AG04449 (cell line): ENCODE results near the gene SLC9A9.

Source experiments
- CTCF ChIA-PET: fragments of 350-600 bp; formaldehyde crosslinking; extraction: SDS; loops from one replicate; lab custom pipeline; 2021; ENCODE audit warnings: antibody characterized with exemption; lab: Yijun Ruan, JAX
- POLR2A ChIA-PET: fragments of 400-600, 350-600 bp; formaldehyde crosslinking; extraction: SDS; loops from one replicate; lab custom pipeline; 2020; ENCODE audit warnings: antibody characterized with exemption, inconsistent platforms; lab: Yijun Ruan, JAX
- DNase-seq: peaks from one replicate; pipeline ENCODE4 v3.0.0-alpha.2; 2010; ENCODE audit warnings: low read depth, low spot score
- H3K4me3 ChIP-seq: 2 replicates; pipeline ENCODE4 v1.5.1; 2011; ENCODE audit warnings: low read depth, mild to moderate bottlenecking, control low read depth, low read length
- TF ChIP-seq, protein P1 (sequence below): IDR thresholded peaks from one replicate; pipeline ENCODE4 v1.5.1; 2011; ENCODE audit warnings: mild to moderate bottlenecking, moderate library complexity, low read length, control low read depth, inconsistent platforms; ENCODE audit not compliant: insufficient read depth; ENCODE audit errors: missing control alignments

The SLC9A9 gene

DNA sequence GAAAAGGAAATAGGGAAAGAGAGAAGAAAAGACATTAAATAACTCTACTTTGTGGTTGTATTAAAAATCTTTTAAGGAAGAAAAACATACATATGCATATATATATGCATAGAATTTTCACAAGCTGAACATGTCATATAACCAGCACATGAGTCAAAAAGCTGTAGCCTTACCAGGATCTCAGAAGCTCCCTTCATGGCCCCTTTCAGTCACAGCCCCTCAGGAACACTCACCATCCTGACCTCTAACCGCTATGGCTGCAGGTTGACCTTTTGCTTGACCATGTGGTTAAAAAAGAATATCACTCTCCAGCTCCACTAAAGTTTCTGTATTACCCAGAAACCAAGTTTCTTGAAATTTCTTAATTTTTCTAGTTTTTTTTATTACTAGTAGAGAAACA is 625.3 kb downstream of the SLC9A9 start:
- TF ChIP-seq, protein P1, sequence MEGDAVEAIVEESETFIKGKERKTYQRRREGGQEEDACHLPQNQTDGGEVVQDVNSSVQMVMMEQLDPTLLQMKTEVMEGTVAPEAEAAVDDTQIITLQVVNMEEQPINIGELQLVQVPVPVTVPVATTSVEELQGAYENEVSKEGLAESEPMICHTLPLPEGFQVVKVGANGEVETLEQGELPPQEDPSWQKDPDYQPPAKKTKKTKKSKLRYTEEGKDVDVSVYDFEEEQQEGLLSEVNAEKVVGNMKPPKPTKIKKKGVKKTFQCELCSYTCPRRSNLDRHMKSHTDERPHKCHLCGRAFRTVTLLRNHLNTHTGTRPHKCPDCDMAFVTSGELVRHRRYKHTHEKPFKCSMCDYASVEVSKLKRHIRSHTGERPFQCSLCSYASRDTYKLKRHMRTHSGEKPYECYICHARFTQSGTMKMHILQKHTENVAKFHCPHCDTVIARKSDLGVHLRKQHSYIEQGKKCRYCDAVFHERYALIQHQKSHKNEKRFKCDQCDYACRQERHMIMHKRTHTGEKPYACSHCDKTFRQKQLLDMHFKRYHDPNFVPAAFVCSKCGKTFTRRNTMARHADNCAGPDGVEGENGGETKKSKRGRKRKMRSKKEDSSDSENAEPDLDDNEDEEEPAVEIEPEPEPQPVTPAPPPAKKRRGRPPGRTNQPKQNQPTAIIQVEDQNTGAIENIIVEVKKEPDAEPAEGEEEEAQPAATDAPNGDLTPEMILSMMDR, result no peak
- ChIA-PET POLR2A (no interaction called here), CTCF (no interaction called here)
- no peak overlapping the region for H3K4me3 ChIP-seq
- no peak for DNase-seq

DNA sequence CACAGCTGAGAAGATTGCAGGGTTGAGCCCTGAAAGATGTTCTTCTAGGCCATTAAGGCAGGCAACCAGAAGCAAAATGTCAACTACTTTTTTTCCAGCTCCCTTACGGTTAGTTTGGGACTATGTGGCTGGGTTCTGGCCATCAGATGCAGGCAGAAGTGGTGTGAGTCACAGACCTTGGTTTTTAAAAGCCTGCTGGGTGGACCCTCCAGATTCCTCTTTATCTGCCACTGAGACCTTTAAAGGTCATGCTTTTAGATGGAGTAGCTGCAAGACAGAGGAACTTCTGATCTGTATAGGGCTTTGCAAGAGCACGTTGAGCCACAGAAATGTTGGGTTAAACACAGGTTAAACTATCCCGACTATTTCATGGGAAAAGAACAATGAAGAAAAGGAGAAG is 625.8 kb downstream of the SLC9A9 start:
- ChIA-PET CTCF (no interaction called here), POLR2A (no interaction called here)
- H3K4me3 ChIP-seq, result no peak overlapping the region
- no peak for DNase-seq
- TF ChIP-seq, protein P1, result no peak

DNA sequence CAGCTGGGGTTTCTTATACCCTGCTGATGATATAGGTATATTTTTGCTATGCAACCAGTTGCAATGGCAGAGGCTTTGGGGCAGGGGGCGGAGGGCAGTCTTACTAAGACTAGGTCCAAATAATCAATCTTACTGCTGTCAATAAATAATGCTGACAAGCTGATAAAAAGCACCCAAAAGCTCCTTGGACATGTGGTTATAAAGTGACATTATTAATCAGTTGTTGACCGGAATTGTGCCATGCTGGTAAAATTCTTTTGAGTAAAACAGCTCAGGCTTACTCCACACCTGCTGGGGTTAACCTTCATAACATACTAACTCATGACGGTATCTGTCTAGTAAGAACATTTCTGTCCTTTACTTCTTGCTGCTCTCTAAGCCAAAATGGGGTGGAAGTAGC is 626.8 kb downstream of the SLC9A9 start:
- TF ChIP-seq, protein P1, result no peak
- CTCF ChIA-PET, result no interaction called here
- POLR2A ChIA-PET, result no interaction called here
- no peak overlapping the region for H3K4me3 ChIP-seq
- DNase-seq, result no peak

DNA sequence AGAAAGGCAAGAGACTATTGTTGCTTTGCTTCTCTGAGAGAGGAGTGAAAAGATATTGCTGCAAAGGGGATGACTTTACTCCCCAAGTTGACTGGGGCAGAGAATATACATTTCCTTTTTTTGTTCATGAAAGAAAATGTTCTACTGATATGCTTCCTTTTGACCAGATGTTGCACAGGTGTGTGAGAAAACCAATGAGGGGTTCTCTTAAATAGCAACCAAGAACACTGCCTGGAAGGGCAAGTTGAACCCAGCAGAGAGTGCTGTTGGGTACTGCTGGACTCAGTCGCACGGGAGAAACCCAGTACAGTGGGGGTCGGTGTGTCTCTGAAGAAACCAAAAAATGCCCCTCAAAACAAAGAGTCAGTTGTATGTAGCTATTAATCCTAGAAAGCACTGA is 627.5 kb downstream of the SLC9A9 start:
- TF ChIP-seq, protein P1, result no peak
- ChIA-PET POLR2A (no interaction called here), CTCF (no interaction called here)
- DNase-seq, result no peak
- no peak overlapping the region for H3K4me3 ChIP-seq

DNA sequence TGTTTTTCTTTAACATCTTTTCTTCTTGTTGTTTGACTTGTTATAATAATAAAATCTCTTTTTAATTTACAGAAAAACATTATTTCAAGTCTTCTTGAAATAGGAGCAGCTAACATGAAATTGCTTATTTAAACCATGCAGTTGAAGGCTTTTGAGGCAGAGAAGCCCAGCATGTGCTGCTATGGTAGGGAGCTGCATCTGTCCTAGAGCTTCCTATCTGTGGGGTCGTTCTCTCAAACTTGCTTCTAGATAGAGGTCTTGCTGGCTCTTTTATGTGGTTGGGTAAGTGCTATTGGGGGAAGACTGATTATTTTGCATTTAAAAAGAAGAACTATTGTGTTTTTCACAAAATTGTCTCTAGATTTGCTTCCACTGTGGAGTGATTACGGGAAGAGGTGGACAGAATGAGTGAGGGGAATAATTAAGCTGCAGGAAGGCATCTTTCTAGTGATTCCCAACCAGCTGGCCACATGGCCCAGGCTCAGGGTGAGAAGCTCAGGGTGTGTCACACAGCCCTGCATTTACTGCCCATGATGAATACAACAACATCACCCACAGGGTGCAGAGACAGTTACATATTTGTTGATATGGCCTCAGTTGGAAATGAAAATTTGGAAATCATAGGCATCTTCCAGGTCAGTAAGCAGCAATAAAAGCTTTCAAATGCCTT is 630.0 kb downstream of the SLC9A9 start:
- ChIA-PET POLR2A (no interaction called here), CTCF (no interaction called here)
- TF ChIP-seq, protein P1, result no peak
- DNase-seq, result no peak
- no peak overlapping the region for H3K4me3 ChIP-seq

DNA sequence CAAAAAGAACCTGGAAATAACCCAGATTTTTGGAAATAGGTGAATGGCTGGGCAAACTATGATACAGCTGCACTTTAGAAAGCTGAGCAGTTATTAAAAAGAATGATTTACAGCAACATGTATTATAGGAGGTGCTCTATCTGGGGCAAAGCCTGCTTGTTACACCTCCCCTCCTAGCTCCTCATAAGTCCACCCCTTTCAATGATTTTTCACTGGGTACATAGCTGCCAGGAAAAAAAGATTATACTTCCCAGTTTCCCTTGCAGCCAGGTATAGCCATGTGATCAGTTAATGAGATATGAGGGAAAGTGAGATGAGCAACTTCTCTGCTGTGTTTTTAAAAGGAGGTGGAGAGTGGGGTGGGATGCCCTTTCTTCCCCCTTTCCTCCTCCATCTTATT is 631.0 kb downstream of the SLC9A9 start:
- ChIA-PET CTCF (no interaction called here), POLR2A (no interaction called here)
- no peak for DNase-seq
- H3K4me3 ChIP-seq, result no peak overlapping the region
- TF ChIP-seq, protein P1, result no peak
